KMS-11 (cell line): ENCODE results near the gene ZNF593OS.

Source experiments
- H2AFZ ChIP-seq: fragments of 200-600 bp; sonication (generic); 2 replicates; pipeline ENCODE4 v1.6.1; 2016; ENCODE audit warnings: antibody characterized with exemption, mixed run types, low read depth
- H3K27ac ChIP-seq: fragments of 200-600 bp; sonication (generic); 2 replicates; pipeline ENCODE4 v1.6.1; 2016; ENCODE audit warnings: mild to moderate bottlenecking, mixed run types
- H3K27me3 ChIP-seq: fragments of 200-600 bp; sonication (generic); 2 replicates; pipeline ENCODE4 v1.6.1; 2017; ENCODE audit warnings: mild to moderate bottlenecking, low read depth, mixed run types, moderate library complexity; ENCODE audit not compliant: insufficient read depth
- H3K36me3 ChIP-seq: fragments of 200-600 bp; sonication (generic); 2 replicates; pipeline ENCODE4 v1.6.1; 2017; ENCODE audit warnings: mild to moderate bottlenecking, mixed run types; ENCODE audit not compliant: insufficient read depth
- H3K4me1 ChIP-seq: fragments of 200-600 bp; sonication (generic); 2 replicates; pipeline ENCODE4 v1.6.1; 2016; ENCODE audit warnings: mild to moderate bottlenecking, low read depth, mixed run types; ENCODE audit not compliant: poor library complexity, severe bottlenecking
- H3K4me2 ChIP-seq: fragments of 200-600 bp; sonication (generic); 2 replicates; pipeline ENCODE4 v1.7.0; 2016; ENCODE audit warnings: mild to moderate bottlenecking, mixed run types
- H3K4me3 ChIP-seq: fragments of 200-600 bp; sonication (generic); IDR thresholded peaks from 2 replicates; pipeline ENCODE4 v1.6.1; 2017; ENCODE audit warnings: low read depth, low read length, mixed read lengths; ENCODE audit not compliant: insufficient read depth
- H3K79me2 ChIP-seq: fragments of 200-600 bp; sonication (generic); 2 replicates; pipeline ENCODE4 v1.6.1; 2016; ENCODE audit warnings: low read depth, mixed run types; ENCODE audit not compliant: insufficient read depth
- H3K9ac ChIP-seq: fragments of 200-600 bp; sonication (generic); 2 replicates; pipeline ENCODE4 v1.6.1; 2016; ENCODE audit warnings: mild to moderate bottlenecking, mixed run types
- H4K20me1 ChIP-seq: fragments of 200-600 bp; sonication (generic); 2 replicates; pipeline ENCODE4 v1.6.1; 2016; ENCODE audit warnings: mild to moderate bottlenecking, mixed run types; ENCODE audit not compliant: insufficient read depth
- TF ChIP-seq, protein P1 (sequence below): fragments of 200-600 bp; sonication (generic); conservative IDR thresholded peaks from 2 replicates; pipeline ENCODE4 v1.6.1; 2017; ENCODE audit warnings: low read depth, mild to moderate bottlenecking, antibody characterized with exemption, low read length, moderate library complexity, mixed read lengths

The ZNF593OS gene

DNA sequence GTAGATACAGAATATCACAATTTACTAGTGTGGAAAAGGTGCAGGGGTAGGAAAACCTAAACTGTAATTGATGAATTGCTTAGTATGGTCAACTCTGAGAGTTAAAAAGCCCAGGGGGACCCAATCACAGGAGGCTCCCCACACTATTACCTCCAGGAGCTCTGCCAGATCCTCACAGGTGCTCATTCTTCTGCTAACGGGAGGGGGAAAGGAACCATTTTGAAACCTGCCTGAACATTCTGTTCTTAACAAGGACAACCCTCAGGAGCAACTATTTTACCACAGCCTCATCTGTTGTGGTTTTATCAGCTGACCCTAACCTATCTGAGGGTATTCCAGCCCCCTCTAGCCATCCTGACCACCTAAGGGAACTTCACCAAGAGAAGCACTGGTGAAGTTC lies 40.9 kb downstream of the ZNF593OS start:
- no peak overlapping the region; the same call in 1 of the 2 replicates for H3K4me2 ChIP-seq
- no peaks in the 10 kb centered on the region for H3K36me3 ChIP-seq
- H3K27ac ChIP-seq = no peak overlapping the region
- H3K4me1 ChIP-seq = peaks cover 18% of the 10 kb centered on the region
- H3K27me3 ChIP-seq = no peaks in the 10 kb centered on the region
- TF ChIP-seq, protein P1, sequence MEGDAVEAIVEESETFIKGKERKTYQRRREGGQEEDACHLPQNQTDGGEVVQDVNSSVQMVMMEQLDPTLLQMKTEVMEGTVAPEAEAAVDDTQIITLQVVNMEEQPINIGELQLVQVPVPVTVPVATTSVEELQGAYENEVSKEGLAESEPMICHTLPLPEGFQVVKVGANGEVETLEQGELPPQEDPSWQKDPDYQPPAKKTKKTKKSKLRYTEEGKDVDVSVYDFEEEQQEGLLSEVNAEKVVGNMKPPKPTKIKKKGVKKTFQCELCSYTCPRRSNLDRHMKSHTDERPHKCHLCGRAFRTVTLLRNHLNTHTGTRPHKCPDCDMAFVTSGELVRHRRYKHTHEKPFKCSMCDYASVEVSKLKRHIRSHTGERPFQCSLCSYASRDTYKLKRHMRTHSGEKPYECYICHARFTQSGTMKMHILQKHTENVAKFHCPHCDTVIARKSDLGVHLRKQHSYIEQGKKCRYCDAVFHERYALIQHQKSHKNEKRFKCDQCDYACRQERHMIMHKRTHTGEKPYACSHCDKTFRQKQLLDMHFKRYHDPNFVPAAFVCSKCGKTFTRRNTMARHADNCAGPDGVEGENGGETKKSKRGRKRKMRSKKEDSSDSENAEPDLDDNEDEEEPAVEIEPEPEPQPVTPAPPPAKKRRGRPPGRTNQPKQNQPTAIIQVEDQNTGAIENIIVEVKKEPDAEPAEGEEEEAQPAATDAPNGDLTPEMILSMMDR = no peak
- no peak overlapping the region for H3K4me3 ChIP-seq
- H2AFZ ChIP-seq = no peak overlapping the region
- no peak overlapping the region for H3K9ac ChIP-seq
- H4K20me1 ChIP-seq = no peaks in the 10 kb centered on the region
- H3K79me2 ChIP-seq = no peaks in the 10 kb centered on the region

DNA sequence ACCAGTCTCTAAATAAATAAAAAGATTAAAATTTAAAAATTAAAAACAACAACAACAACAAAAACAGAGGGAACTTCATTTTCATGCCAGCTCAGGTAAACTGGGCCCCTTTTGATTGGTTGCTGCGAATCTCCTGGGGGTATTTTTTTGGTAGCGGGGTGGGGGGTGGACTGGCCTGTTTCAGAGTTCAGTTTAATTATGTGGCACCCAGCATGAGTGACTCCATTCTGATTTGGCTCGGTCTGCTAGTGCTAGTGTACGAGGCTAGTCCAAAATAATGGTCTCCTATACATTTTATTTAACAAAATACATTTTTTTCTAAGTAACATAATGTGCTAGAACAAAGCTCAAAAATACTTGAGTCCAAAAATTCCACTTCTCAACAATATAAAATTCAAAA lies 41.9 kb downstream of the ZNF593OS start:
- H3K9ac ChIP-seq = no peak overlapping the region
- H2AFZ ChIP-seq = no peak overlapping the region
- no peaks in the 10 kb centered on the region for H3K36me3 ChIP-seq

DNA sequence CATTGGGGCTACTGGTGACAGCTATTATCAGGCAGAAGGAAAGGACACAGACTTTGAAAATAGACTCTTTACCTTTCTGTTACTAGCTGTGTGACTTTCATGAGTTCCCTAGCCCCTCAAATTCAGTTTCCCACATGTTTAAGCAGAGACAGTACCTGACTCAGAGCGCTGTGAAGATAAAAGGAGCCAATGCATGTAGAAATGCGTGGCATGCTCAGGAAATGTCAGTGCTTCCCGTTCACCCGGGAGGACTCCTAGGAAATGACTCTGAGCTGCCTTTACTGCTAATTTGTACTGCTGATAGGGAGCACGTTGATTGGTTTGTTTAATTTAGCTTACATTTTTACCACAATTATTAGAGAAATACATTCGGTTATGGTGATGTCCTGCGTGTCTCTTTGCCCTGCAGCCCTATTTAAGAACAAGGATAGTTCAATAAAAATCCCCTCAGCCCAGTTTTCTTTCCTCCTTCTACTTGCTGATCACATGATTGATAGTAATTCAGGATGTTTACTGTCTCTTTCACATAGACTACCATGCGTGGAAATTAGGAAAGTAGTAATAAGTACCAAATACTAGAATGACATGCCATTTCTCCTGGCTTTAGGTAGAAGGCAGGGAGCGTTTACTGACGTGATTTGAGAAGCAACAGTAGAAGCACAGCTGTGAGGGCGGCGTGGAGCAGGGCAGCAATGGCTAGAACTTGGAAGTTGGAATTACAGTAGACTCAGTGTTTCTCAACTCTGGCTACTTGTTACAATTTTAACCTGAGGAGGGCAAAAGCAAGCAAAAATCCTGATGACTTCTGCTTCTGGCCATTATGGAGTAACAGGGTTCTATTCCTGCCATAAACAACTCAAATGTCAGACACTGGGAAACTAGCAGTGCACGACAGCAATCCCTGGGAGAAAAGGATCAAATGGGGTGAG lies 44.1 kb downstream of the ZNF593OS start:
- Histone ChIP-seq H3K4me1 (peaks cover 48% of the 10 kb centered on the region), H3K27ac (peak overlapping the region; percentile 74; the same call in 1 of the 2 replicates), H3K9ac (no peak overlapping the region), H4K20me1 (no peaks in the 10 kb centered on the region), H3K27me3 (no peaks in the 10 kb centered on the region), H3K79me2 (no peaks in the 10 kb centered on the region; the same call in 1 of the 2 replicates), H3K4me2 (peak overlapping the region; percentile 67), H3K36me3 (no peaks in the 10 kb centered on the region), H3K4me3 (peak overlapping the region; percentile 74), H2AFZ (no peak overlapping the region)
- TF ChIP-seq, protein P1 = no peak

More for the DNA sequence above, 41.9 kb downstream of the ZNF593OS start:
- peaks cover 27% of the 10 kb centered on the region for H3K4me1 ChIP-seq
- no peak overlapping the region for H3K27ac ChIP-seq
- no peak overlapping the region for H3K4me2 ChIP-seq
- no peaks in the 10 kb centered on the region for H4K20me1 ChIP-seq
- H3K79me2 ChIP-seq = no peaks in the 10 kb centered on the region; the same call in 1 of the 2 replicates
- no peak overlapping the region for H3K4me3 ChIP-seq
- TF ChIP-seq, protein P1 = no peak
- no peaks in the 10 kb centered on the region for H3K27me3 ChIP-seq

DNA sequence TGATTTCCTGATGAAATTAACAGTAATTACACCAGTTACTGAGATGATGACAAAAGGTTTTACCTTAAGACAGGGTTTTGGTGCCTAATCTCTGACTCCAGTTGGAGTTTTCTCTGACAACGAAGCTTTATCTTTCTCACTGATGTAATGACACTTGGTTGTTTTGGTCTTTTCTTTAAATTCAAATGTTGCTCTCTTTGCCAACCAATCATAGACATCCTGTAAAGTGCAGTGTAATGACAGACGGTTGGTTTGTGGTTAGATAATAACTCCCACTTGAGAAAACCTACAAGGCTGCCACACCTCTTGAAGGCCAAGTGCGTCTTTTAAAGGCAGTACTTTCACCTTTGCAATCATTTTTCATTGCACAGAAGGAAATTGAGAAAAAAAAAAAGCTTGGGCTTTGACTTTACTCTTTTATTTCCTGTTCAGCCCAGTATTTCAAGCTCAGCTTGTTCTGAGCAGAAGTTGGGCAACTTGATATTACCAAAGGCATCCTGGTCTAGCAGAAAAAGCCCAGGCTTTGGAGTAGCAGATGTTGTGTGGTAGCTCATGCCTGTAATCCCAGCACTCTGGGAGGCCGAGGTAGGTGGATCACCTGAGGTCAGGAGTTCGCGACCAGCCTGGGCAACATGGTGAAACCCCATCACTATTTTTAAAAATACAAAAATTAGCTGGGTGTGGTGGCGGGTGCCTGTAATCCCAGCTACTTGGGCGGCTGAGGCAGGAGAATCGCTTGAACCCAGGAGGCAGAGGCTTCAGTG lies 45.1 kb downstream of the ZNF593OS start:
- Histone ChIP-seq H2AFZ (no peak overlapping the region; the same call in 1 of the 2 replicates), H3K4me3 (peak overlapping the region; percentile 74), H3K4me2 (peak overlapping the region; percentile 67), H3K4me1 (peaks cover 58% of the 10 kb centered on the region), H3K79me2 (no peaks in the 10 kb centered on the region; the same call in 1 of the 2 replicates), H3K36me3 (no peaks in the 10 kb centered on the region), H3K27ac (peak overlapping the region; percentile 74), H3K27me3 (no peaks in the 10 kb centered on the region), H3K9ac (peak overlapping the region; percentile 40; the same call in 1 of the 2 replicates), H4K20me1 (no peaks in the 10 kb centered on the region)
- TF ChIP-seq, protein P1 = no peak
